HPDE6-E6E7 (cell line): ENCODE data around the gene OLFM1.
"Not testable (repeated sequence)": the region's sequence is repeated elsewhere in the genome, so short reads cannot be mapped to it uniquely, and the experiment has no call there.

Experiments used
- DNase-seq: peaks from one replicate; pipeline ENCODE4 v3.0.0; 2011; ENCODE audit warnings: missing footprints; ENCODE audit errors: extremely low spot score

OLFM1 gene

DNA sequence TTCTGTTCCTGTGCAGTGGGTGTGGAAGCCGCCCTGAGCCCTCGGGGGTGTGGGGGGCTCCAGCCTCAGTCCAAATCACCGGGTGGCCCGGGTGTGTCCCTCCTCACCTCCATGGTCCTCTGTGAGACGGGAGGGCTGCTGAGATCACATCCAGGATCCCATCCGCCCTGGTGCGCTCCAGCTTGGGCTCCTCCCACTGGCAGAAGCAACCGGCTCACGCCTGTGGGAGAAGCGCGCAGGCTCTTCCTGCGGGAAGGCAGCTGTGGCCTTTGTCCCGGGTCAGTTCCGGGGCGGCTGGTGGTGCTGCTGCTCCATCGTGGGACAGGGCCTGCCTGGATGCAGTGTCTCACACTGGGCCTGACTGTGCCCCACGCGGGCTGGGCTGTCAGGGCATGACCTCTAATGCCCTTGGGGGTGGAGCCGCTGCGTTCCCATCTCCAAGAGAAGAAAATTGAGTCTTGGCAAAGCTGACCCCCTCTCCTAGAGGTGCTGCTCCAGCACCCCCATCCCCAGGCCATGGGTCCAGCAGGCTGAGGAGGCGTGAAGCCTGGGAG is 18.5 kb downstream of the OLFM1 start:
- DNase-seq: no peak

DNA sequence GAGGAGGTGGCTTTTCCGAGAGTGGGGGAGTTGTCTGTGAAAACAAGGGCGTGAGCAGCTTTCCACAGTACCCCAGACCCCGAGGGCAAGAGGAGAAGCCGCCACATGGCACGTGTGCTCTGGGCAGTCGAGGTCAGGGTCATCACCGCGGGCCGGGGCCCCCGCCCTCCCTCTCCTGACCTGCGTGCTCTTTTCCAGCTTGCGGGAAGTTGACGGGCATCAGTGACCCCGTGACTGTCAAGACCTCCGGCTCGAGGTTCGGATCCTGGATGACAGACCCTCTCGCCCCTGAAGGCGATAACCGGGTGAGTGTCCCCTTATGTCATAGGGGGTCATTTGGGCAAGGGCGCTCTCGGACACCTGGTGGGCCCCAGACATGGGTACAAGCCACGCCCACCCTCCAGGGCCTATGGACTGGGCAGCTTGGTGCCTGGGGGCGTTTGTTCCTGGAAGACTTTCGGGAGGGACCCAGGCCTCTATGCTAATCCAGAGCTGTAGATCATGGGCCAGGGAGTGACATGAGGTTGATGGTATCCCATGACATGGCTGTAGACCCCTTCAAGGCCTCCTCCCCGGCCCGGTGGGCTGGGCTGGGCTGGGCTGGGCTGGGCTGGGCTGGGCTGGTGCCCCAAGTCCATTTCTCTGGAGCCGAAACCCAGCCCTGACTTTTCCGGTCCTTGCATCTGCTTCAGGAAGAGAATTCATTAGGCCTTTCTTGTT is 19.2 kb downstream of the OLFM1 start:
- DNase-seq: no peak

DNA sequence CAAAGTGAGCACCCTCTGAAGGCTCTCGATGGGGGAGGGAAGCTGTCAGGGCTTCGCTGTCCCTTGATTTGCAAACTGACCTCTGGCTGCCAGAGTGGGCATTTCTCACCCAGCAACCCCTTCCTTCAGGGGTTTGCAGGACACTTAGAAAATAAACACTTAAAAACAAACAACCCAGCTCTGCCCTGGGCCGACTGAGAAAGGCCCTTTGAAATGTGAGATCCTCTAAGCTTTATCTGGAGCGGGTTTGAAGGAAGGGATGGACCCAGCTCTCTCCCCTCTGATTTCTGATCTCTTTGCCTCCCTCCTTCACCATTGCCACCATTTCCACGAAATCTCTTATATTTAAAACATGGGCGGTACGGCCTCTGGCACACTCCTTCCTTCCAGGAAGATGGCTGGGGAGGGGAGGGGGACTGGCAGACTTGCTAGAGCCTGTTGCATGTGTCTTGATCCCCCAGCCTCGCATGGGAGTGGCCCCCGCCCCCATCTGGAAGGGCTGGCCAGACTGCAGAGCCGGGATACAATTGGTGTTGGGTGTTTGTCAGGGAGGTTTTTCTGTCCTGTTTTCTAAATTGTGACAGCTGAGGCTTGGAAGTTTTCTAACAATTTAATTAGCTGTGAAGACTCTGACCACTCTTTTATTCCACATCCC is 20.2 kb downstream of the OLFM1 start:
- DNase-seq: no peak

DNA sequence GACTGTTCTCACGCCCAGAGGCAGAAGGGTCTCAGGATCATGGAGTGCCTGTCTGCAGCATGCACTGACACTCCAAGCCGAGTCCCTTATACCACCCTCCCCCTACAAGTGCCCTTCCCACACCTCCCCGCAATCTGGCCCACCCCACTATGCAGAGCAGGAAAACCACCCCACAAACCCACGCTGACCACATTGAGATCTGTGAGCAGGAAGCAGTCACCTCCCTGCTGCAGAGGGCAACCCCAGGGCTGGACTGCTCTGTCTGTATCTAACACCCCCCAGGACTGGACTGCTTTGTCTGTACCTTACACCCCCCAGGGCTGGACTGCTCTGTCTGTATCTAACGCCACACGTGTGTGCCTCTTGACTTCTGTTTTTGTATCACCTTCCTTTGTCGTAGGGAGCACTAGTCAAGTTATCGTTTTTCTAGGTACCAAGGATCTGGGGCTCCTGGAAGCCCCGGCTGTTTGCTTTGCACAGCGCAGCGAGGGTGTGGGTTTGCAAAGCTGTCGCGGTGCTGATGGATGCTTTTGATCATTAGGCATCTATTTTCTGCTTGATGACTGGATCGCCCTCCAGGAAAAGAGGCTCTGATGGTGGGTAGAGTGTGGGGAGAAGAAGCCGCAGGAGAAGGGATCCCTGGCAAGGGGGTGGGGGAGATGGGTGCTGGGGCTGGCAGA is 21.5 kb downstream of the OLFM1 start:
- DNase-seq: no peak

DNA sequence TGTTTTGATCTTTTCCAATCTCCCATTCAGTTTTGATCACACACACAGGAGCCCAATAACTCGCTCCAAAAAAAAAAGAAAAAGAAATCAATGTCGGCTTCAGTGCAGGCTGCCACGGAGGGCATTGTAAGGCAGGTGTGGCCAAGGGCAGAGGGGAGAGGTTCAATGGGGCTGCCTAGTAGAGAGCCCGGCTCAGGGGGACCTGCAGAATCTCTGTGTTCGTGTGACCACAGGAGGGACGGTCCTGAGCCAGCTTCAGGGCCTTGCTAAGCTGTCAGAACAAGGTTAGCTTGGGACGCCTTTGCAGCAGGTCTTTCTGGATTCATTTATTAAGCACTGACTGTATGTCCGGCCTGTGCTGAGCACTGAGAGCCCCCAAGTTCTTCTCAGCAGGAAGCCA is 22.2 kb downstream of the OLFM1 start:
- DNase-seq: no peak

DNA sequence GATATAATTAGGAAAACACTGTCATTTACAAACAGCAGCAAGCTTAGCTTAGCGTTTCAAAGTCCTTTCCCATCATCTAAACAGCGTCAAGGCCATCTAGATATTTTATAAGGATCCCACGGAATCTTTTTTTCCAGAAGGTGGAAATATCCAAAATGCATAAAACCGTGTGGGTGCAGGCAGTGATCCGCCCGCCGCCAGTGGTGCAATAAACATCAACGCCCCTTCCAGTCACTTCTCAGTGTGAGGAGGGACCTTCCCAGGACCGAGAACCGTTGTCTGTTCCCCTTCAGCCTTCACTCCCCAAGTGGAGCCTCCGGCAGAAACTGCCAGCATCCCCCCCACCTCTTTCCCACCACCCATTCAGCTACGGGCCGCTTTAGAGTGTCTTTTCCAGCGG is 22.9 kb downstream of the OLFM1 start:
- DNase-seq: no peak

DNA sequence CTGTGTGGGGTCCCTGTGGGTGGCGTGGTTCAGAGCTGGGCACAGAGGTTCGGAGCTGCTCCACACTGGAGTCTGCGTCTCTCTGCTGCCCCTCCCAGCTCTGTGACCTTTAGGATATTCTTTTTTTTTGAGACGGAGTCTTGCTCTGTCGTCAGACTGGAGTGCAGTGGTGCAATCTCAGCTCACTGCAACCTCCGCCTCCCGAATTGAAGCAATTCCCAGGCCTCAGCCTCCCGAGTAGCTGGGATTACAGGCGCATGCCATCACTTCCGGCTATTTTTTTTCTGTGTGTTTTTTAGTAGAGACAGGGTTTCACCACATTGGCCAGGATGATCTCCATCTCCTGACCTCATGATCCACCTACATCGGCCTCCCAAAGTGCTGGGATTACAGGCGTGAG is 24.1 kb downstream of the OLFM1 start:
- not testable (repeated sequence) for DNase-seq

DNA sequence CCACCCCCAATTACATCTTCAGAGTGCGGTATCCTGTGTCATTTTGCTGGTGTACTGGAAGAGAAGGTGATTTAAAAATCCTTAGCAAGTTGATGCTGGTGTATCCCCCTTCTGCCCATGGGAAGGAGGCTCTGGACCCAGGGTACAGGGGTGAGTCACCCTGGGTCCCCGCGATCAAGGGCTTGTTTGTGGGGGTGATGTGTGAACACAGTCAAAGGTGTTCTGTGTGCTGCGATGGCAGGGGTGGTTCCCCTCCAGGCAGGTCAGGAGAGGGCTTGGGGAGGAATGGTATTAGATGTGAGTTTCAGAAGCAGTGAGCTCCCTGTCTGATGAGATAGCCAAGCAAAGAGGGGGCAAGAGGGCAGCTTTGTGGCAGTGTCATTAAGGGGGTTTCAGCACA is 28.9 kb downstream of the OLFM1 start:
- no peak for DNase-seq

DNA sequence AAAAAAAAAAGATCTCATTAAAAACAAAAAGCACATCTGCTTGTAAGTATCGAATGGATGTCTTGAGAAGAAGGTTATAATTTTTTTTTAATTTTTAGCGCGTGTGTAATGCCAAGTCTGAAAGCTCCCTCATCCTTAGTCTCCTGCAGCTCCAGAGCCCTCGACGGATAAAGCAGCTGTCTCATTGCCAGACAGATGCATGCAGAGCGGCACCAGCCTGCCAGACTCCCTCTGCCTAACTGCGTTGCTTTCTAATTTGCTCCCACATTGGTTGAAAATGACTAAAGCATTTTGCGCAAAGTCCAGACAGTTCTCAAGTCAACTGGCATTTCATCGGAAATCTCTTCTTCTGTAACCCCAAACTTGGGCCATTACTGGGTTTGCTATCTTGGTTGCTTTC is 29.4 kb downstream of the OLFM1 start:
- no peak for DNase-seq

DNA sequence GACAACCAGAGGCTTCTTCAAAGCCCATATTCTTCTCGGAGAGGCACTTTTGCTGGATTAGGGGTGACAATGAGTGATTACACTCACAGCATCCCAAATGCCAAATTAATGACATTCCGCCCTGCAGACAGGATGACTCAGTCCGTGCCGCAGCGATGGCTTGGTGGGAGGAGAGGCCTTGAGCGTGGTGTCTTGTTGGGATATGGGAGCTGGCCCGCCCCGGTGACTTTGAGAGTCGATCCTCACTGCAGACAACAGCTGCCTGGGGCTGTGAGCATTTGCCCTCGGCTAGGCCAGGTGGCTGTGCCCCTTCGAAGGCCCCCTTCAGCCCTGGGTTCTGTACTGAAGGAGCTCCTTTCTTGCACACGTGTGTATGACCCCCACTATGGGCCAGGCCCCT is 29.8 kb downstream of the OLFM1 start:
- no peak for DNase-seq

DNA sequence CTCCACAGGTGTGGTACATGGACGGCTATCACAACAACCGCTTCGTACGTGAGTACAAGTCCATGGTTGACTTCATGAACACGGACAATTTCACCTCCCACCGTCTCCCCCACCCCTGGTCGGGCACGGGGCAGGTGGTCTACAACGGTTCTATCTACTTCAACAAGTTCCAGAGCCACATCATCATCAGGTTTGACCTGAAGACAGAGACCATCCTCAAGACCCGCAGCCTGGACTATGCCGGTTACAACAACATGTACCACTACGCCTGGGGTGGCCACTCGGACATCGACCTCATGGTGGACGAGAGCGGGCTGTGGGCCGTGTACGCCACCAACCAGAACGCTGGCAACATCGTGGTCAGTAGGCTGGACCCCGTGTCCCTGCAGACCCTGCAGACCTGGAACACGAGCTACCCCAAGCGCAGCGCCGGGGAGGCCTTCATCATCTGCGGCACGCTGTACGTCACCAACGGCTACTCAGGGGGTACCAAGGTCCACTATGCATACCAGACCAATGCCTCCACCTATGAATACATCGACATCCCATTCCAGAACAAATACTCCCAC is 32.1 kb downstream of the OLFM1 start:
- DNase-seq: no peak

DNA sequence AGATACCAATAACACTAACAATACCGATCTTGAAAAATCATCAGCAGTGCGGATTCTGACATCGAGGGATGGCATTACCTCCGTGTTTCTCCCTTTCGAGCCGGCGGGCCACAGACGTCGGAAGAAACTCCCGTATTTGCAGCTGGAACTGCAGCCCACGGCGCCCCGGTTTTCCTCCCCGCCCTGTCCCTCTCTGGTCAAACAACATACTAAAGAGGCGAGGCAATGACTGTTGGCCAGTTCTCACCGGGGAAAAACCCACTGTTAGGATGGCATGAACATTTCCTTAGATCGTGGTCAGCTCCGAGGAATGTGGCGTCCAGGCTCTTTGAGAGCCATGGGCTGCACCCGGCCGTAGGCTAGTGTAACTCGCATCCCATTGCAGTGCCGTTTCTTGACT is 32.8 kb downstream of the OLFM1 start:
- no peak for DNase-seq

DNA sequence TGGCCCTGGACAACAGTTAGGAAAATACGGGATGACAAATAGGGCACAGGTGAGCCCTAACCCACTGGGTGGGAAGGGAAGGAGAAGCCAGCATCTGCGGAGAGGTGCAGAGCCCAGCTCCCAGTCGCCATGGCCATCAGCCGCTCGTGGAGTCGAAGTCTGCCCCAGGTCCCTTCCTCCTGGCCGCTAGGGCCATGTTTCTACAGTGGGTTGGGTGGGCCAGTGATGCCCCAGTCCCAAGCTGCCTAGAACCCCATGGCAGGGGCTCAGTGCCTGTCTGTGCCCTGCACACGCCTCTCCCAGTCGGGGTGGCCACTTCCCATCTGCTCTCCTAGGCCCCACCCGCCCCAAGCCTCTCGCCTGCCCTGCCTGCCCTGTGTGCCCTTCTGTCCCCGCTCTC is 34.8 kb downstream of the OLFM1 start:
- no peak for DNase-seq

DNA sequence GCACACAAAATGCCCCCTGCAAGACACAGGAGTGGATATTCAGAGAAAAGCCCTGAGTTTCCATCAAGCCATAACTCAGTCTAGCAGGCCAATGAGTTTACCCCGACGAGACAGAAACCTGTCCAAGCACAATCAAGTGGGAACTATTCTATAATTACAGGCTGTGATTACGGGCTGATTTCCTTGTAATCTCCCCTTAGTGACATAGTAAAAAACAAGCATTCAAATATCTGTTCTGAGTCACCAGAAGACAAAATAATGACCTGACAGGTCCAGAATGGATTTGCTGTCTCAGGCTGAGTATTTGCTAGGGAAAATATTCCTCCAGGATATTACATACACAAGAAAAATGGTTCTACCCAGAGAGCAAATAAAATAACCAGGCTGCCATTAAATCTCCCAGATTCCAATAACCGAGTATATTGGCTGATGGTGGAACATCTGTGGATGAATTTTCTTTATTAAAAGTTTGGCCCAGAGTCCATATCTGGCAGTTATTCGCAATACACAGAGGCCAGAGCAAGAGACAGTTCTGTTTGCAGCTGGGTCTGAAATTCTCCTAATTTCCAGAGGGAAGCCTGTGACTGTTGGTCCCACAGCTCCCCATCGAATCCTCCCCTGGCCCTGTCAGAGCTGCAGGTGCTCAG is 35.8 kb downstream of the OLFM1 start:
- no peak for DNase-seq

DNA sequence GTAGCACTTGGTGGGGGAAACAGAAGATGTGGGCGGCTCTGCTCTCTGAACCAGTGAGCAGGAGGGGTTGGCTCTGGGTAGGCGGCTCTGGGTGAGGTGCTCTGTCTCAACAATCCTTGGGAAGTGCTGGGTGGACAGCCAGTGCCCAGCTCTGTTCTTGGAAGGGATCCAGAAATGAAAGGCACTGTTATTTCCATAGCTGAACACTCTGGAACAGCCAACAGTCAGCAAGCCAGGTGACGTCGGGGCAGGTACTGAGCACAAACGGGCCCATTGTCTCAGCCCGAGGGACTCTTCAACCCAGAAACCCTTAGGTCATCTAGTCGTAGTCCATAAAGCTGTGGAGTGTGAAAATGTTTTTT is 36.3 kb downstream of the OLFM1 start:
- DNase-seq: no peak

DNA sequence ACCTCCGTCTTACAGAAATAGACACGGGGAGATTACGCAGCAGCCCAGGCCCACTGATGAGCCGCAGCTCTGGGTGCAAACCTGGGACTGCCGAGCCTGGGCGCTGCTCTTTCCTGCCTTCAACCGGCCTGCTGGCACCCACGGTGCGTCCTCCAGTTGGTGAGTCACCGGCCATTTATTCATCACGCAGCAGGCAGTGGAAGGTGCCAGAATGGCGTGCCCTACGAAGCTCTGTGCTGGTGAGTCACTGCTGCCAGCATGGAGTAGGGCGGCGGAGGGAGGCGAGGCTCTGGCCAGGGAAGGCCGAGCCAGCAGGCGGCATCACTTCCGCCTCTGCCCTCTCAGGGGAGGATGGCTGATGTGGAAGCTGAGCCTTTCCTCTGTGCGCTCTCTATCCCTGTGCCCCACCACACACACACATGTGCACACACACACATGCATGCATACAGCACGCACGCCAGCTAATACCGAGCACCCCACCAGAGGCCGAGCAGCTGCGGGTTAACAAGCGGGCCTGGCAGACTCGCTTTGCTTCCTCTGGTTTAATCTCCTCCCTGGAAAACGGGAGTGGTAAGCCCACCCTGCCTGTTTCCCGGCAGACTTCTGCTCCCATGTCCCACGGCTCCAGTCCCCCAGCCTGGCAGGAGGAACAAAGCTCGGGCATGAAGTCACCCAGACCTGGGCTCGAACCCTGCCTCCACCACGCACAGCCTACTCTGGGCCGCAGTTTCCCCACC is 39.2 kb downstream of the OLFM1 start:
- no peak for DNase-seq

DNA sequence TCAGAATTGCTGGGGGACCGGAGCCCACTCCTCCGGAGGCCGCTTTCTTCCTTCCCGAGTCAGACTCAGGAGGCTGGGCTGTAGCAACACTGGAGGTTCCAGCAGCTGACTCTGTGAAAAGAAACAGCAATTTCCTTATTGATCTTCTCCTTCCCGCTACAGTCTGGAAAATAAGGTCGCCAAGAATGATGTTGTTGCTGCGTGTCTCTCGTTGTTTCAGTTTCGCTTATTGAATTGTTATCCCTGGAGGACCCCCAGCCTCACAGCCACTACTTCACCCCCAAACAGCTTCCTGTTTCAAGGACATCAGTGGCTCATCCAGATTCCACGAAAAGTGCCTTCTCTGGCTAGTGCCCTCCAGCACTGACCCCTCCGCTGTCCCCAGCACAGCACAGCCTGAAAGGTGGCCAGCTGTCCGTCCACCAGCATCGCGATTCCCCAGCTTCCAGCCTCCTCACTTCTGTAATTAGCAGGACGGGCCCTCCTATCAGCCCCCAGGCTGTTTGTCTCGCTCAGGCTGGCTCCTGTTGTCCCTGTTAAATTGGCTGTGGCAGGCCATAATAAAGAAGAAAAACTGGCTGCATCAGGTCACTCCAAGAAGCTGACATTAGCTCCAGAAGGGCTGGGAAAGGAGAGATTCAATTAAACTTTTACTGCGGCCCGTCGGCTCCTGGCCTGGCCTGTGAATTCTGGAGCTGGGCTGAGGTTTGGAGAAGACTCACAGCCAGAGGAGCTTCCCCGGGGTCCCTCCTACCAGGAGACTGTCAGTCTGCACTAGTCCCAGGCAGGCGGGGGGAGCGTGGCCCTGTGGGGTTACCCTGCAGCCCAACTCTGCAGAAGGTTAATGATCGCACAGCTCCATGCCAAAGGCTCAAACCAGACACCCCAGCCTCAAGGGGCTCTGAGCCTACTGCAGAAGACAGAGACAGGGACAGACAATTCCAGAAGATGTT is 40.5 kb downstream of the OLFM1 start:
- DNase-seq: no peak

DNA sequence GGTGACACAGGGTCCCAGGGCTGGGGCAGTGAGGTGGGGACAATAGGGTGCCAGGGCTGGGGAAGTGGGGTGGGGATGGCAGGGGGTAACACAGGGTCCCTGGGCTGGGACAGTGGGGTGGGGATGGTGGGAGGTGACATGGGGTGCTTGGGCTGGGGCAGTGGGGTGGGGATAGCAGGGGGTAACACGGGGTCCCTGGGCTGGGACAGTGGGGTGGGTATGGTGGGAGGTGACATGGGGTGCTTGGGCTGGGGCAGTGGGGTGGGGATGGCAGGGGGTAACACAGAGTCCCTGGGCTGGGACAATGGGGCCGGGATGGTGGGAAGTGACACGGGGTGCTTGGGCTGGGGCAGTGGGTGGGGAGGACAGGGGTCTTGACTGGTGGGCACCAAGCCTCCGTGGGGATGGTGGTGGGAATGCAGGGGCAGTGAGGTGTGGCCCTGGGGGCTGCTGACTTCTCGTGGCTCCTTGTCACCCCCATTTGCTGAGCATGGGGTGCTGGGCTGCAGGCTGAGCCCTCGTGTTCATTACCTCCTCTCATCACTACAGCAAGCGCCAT is 41.7 kb downstream of the OLFM1 start:
- DNase-seq: no peak

DNA sequence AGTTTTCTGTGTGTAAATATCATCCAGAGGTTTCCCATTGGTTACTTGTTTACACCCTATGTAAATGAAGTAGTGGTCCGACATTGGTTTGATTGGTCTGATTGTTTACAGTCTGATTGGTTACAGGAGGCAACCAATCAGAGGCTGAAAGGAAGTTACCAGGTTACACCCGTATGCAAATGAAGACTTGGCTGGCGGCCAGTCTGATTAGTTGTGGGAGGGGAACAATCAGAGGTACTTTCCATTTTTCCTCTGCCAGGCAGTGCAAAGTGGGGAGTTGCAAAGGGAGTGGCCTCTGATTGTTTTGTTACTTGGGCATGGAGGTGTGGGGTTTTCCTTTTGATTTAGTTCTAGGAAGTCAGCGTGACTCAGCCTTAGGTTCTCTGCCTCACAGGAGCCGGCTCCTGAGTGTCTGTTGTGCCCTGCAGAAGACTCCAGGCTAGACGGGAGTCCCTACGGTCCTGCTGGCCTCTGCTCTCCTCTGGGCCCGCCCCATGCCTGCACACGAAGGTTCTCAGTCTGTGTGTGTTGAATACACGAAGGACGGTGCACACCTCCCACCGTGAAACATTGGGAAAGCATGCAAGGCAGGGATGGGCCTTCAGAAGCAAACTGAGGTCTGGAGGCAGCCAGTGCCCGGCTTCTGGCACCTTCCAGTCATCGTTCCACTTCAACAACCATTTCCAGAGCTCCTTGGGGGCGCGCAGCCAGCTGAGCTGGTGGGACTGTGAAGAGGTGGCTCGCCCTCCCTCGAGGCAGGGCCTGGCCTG is 42.9 kb downstream of the OLFM1 start:
- no peak for DNase-seq
